Epithelial cell of proximal tubule (primary cell): ENCODE measurements around the gene SERPINB12. TPM values are rescaled to one million over a fixed set of nuclear protein-coding genes. Genes with fewer than 3 reads are reported as not detected.

ENCODE experiments used
- DNase-seq: peaks from one replicate; pipeline ENCODE4 v3.0.0-alpha.2; 2011; ENCODE audit warnings: low read depth
- H3K4me3 ChIP-seq: 2 replicates; pipeline ENCODE4 v1.5.1; 2011; ENCODE audit warnings: low read depth, mild to moderate bottlenecking, low read length
- CTCF ChIP-seq: conservative IDR thresholded peaks from 2 replicates; pipeline ENCODE4 v1.5.1; 2012; ENCODE audit warnings: low read depth, mild to moderate bottlenecking, low read length
- total RNA-seq: library from RNA; depleted of rRNA; stranded (reverse); fragments of >200 nt; gene quantifications from 2 replicates; pipeline ENCODE4 v1.2.3, GENCODE V29; 2015

The SERPINB12 gene
- total RNA-seq, 1 donor from 2014 or later, result not detected

- DNase-seq, result no peak
- no peak for TF ChIP-seq CTCF
- no peak overlapping the region for H3K4me3 ChIP-seq
Observed at GRCh38 chr18:63585988-63586387, 43.8 kb downstream of the SERPINB12 start.

GRCh38 chr18:63586431-63586830 lies 44.3 kb downstream of the SERPINB12 start:
- DNase-seq, result no peak
- H3K4me3 ChIP-seq, result no peak overlapping the region
- no peak for TF ChIP-seq CTCF

- DNase-seq, result no peak
- no peak within 1 kb of the TSS for H3K4me3 ChIP-seq
- no peak for TF ChIP-seq CTCF
Observed at GRCh38 chr18:63586966-63587365, 44.8 kb downstream of the SERPINB12 start, which contains the start of gene SERPINB13. Gene SERPINB13, plus strand, starts transcription at chr18:63587343. Its CDS starts 1,325 bp downstream, at chr18:63588668.

- TF ChIP-seq CTCF, result no peak
- DNase-seq, result no peak
- H3K4me3 ChIP-seq, result no peak overlapping the region
Observed at GRCh38 chr18:63588909-63589308, 46.7 kb downstream of the SERPINB12 start.

- DNase-seq, result peak; percentile 84
- H3K4me3 ChIP-seq, result no peak overlapping the region
- TF ChIP-seq CTCF, result no peak
Observed at GRCh38 chr18:63590373-63590772, 48.2 kb downstream of the SERPINB12 start.

- DNase-seq, result no peak
- TF ChIP-seq CTCF, result no peak
- no peak overlapping the region for H3K4me3 ChIP-seq
Observed at GRCh38 chr18:63590966-63591695, 49.0 kb downstream of the SERPINB12 start.

GRCh38 chr18:63591725-63592124 lies 49.6 kb downstream of the SERPINB12 start:
- no peak for TF ChIP-seq CTCF
- no peak overlapping the region for H3K4me3 ChIP-seq
- DNase-seq, result no peak
